AG04449 (cell line): Measurements from ENCODE around the gene MEIOC.
"Not testable (repeated sequence)": the region's sequence is repeated elsewhere in the genome, so short reads cannot be mapped to it uniquely, and the experiment has no call there.

Experiments
- CTCF ChIA-PET: fragments of 350-600 bp; formaldehyde crosslinking; extraction: SDS; loops from one replicate; lab custom pipeline; 2021; ENCODE audit warnings: antibody characterized with exemption; lab: Yijun Ruan, JAX
- POLR2A ChIA-PET: fragments of 400-600, 350-600 bp; formaldehyde crosslinking; extraction: SDS; loops from one replicate; lab custom pipeline; 2020; ENCODE audit warnings: antibody characterized with exemption, inconsistent platforms; lab: Yijun Ruan, JAX
- DNase-seq: peaks from one replicate; pipeline ENCODE4 v3.0.0-alpha.2; 2010; ENCODE audit warnings: low read depth, low spot score
- H3K4me3 ChIP-seq: 2 replicates; pipeline ENCODE4 v1.5.1; 2011; ENCODE audit warnings: low read depth, mild to moderate bottlenecking, control low read depth, low read length
- CTCF ChIP-seq: IDR thresholded peaks from one replicate; pipeline ENCODE4 v1.5.1; 2011; ENCODE audit warnings: mild to moderate bottlenecking, moderate library complexity, low read length, control low read depth, inconsistent platforms; ENCODE audit not compliant: insufficient read depth; ENCODE audit errors: missing control alignments

The MEIOC gene

GRCh38 chr17:44629314-44629713, 27.0 kb upstream of the MEIOC start:
- CTCF ChIA-PET, result interaction anchor here (1.2 to 12.6 kb wide), 5 partner anchors 9 to 266 kb away, joined by 3 to 309 read pairs (median 5); partner anchors contain the start of gene FAM171A2
- no peak overlapping the region for H3K4me3 ChIP-seq
- POLR2A ChIA-PET, result no interaction called here

GRCh38 chr17:44630703-44631102, 25.6 kb upstream of the MEIOC start:
- ChIA-PET CTCF (interaction anchor here (1.5 to 12.6 kb wide), 3 partner anchors 10 to 108 kb away, joined by 5 to 309 read pairs (median 21); no protein-coding TSS in a partner anchor), POLR2A (no interaction called here)
- TF ChIP-seq CTCF, result no peak
- H3K4me3 ChIP-seq, result no peak overlapping the region
- no peak for DNase-seq

More at GRCh38 chr17:44629314-44629713, 27.0 kb upstream of the MEIOC start:
- no peak for TF ChIP-seq CTCF
- DNase-seq, result no peak

GRCh38 chr17:44633998-44634397, 22.3 kb upstream of the MEIOC start:
- TF ChIP-seq CTCF, result no peak
- ChIA-PET POLR2A (no interaction called here), CTCF (interaction anchor here (0.7 to 12.6 kb wide), 10 partner anchors 11 to 248 kb away, joined by 3 to 309 read pairs (median 4); no protein-coding TSS in a partner anchor)
- no peak for DNase-seq
- H3K4me3 ChIP-seq, result no peak overlapping the region

- POLR2A ChIA-PET, DNase-seq, H3K4me3 ChIP-seq: not testable (repeated sequence)
- CTCF ChIA-PET, result interaction anchor here (1.0 to 12.6 kb wide), 10 partner anchors 11 to 264 kb away, joined by 3 to 309 read pairs (median 4); no protein-coding TSS in a partner anchor
Measured at GRCh38 chr17:44634401-44634800, 21.9 kb upstream of the MEIOC start.

- DNase-seq, result peak; percentile 23
- TF ChIP-seq CTCF, result peak; percentile 49
- CTCF ChIA-PET, result interaction anchor here (0.7 to 12.6 kb wide), 23 partner anchors 10 to 727 kb away, joined by 3 to 309 read pairs (median 4); partner anchors contain the start of genes FAM171A2 and SLC25A39
- POLR2A ChIA-PET, result interaction anchor here (1.3 kb wide), 1 partner anchor 80 kb away, joined by 7 read pairs; the partner anchor contains the start of gene FZD2
- no peak overlapping the region for H3K4me3 ChIP-seq
Measured at GRCh38 chr17:44636562-44636961, 19.7 kb upstream of the MEIOC start.

GRCh38 chr17:44637066-44637465, 19.2 kb upstream of the MEIOC start:
- ChIA-PET POLR2A (interaction anchor here (1.3 kb wide), 1 partner anchor 80 kb away, joined by 7 read pairs; the partner anchor contains the start of gene FZD2), CTCF (interaction anchor here (0.7 to 5.8 kb wide), 32 partner anchors 9 to 728 kb away, joined by 3 to 195 read pairs (median 3); partner anchors contain the start of genes FAM171A2 and SLC25A39)
- H3K4me3 ChIP-seq, result no peak overlapping the region
- DNase-seq, result no peak
- no peak for TF ChIP-seq CTCF
